Activated CD4-positive, alpha-beta T cell treated with anti-CD3 and anti-CD28 coated beads, Interleukin-2, amount 50 U/mL, for 48 hours (primary cell): ENCODE data around the gene WDR19.
"Not testable (repeated sequence)": the region's sequence is repeated elsewhere in the genome, so short reads cannot be mapped to it uniquely, and the experiment has no call there.

Source experiments
- DNase-seq, 2 experiments: peaks; one replicate each; pipeline ENCODE4 v3.0.0-alpha.2; 2020

The WDR19 gene

DNA sequence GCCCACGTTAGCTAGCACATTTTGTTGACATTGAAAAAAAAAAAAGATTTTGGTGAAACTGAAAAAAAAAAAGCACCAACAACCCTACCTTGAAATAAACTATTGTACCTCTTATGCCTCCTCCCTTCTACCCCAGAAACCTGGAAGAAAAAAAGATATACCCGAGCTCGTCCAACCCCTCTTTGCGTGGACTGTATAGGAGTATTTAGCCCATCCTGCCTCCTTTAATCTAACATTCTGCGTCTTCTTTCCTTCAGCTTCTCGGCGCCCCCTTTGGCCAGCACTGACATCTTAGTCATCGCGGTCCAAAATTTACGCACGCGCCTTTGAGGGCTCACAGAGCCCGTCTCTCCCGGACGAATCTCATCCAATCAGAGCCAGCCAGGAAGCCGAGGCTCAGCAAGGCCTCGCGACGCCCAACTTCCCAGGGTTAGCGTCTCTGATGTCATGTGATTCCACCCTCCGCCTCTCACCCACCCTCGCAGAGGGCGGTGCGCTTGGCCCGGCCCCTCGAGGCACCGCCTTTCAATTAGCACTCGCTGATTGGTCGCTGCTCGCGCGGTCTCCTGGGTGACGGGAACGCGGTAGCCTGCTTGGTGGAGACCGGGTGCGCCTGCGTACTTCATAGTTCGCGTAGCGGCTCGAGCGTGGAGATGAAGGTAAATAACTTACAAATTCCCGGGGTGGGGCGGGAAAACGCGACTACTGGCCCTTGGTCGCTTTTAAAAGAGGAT, at the start of gene WDR19:
TSS of gene WDR19 (plus strand) at position 625 of the 734 bp plus-strand sequence. CDS start at position 654, 29 bp downstream.
- DNase-seq = peak; percentile 98 to 99

DNA sequence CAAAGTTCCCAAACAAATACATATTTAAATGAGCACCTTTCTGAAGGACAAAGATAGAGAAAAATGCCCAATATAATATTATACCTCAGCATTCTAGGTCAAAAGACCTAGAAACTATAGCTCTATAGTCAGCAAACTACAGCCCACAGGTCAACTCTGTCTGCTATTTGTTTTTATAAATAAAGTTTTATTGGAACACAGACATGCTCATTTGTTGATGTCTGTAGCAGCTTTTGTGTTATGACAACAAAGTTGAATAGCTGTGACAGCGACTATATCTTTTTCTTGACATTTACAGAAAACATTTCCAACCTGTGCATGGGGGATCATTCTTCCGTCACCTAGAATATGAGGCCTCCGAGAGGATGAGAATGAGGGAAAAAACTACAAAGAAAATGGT, 48.7 kb upstream of the WDR19 start:
- DNase-seq = no peak

DNA sequence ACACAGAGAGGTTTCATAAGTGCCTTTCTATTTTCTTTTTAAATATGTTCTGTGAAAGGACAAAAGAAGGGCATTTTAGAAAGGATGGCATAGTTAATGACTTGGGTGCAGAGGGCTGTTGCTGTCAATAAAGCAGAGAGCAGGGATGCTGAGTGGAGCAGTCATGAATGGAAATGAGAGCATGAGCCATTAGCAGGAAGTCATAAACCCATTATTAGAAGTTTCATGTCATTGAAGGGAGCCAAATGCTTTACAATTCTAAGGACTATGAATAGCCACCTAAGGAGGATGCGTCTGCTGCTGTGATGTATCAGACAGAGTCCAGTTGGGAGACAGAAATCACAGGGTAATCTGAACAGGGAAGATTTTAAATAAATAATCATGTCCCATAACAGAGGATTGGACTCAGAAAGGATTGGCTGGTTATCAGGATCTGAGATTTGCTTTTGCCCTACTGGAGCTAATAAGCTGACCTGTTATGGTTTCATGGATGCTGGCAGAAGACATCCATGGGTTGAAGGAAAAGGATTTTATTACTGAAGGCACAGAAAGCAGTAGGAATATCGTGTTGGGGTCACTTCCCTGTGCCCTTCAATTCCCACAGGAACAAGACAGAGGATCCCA, 47.5 kb upstream of the WDR19 start:
- no peak for DNase-seq

DNA sequence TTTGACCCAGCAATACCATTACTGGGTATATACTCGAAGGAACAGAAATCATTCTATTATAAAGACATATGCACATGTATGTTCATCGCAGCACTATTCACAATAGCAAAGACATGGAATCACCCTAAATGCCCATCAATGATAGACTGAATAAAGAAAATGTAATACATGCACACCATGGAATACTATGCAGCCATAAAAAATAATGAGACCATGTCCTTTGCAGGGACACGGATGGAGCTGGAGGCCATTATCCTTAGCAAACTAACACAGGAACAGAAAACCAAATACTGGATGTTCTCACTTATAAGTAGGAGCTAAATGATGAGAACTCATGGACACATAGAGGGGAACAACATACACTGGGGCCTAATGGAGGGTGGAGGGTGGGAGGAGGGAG, 44.1 kb upstream of the WDR19 start:
- not testable (repeated sequence) for DNase-seq

DNA sequence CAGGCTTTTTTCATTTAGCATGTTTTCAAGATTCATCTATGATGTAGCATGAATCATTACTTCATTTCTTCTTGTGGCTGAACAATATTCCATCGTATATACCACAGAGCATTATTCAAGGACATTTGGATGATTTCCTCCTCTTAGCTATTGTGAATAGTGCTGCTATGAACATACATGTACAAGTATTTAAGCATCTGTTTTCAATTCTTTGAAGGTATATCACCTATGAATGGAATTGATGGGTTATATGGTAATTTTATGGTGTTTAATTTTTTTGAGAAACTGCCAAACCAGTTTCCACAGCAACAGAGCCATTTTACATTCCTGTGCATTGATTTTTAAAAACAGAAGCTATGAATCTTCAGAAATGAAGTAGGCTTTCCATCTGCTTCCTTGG, 36.1 kb upstream of the WDR19 start:
- no peak for DNase-seq

DNA sequence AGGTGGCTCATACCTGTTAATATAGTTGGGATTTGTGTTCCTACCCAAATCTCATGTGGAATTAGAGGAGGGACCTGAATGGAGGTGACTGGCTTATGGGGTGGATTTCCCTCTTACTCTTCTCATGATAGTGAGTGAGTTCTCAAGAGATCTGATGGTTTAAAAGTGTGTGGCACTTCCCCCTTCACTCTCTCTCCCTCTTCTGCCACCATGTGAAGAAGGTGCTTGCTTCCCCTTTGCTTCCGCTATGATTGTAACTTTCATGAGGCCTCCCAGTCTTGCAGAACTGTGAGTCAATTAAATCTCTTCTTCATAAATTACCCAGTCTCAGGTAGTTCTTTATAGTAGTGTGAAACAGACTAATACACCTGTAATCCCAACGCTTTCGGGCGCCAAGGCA, 28.3 kb upstream of the WDR19 start:
- DNase-seq = no peak

DNA sequence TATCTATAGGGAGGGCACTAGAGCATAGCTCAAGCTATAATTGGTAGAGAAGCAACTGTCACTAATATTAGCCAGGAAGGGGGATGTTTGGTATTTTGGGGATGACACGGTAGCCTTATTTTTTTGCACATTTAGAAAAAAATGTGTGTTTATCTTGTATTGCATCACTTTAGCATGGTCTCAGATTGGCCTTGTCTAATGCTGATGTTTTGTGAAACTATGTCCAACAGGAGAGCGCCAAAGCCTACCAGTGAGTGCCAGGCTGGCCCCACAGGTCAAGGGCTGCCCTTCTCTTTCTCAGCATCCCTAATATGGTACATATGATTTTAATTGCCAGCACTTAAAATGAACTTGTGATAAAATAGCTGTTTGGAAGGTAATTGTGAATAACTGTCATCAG, 24.8 kb upstream of the WDR19 start:
- DNase-seq = no peak

DNA sequence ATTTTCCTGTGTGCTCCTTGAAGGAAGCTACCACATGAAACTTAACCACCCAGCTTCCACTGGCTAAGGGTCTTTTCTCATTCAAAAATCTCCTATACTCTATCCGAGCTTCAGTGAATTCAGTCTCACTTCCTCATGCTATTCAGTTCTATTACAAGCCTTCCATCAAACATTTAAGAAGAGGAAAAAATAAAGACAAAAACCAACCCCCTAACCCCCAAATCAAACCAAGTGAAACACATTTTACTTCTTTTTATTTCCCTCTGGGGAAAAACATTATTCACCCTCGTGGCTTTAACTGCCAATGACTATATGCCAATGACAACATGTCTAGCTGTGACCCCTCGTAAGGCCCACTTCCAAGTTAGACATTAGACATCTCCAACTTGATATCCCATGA, 16.2 kb upstream of the WDR19 start:
- no peak for DNase-seq

DNA sequence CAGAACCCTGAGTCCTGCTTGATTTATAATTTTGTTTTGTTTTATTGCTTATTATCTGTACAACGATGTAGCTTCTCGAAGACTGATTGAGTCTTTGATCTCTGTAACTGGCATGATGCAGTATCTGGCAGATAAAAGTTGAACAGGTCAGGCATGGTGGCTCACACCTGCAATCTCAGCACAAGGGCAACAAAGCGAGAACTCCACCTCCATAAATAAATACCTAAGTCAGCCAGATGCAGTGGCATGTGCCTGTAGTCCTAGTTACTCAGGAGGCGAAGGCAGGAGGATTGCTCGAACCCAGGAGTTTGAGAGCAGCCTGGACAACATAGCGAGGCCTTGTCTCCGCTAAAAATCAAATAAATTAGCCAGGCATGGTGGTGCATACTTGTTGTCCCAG, 15.7 kb upstream of the WDR19 start:
- DNase-seq = no peak

DNA sequence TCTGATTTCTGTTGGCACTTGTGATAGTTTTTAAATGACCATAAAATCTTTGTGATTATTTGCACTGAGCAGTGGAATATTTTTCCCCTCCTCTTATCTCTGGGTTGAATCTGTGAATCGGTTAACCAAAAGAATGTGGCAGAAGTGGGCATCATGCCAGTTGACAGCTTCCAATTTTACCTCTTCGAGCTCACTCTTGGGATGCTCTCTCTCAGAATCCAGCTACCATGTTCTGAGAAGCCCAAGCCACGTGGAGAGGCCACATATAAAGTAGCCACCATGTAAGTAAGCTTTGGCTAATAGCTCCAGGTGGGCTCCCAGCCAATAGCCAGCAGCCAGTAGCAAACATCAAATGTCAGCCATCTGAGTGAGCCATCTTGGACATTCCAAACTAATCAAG, 12.9 kb upstream of the WDR19 start:
- no peak for DNase-seq

DNA sequence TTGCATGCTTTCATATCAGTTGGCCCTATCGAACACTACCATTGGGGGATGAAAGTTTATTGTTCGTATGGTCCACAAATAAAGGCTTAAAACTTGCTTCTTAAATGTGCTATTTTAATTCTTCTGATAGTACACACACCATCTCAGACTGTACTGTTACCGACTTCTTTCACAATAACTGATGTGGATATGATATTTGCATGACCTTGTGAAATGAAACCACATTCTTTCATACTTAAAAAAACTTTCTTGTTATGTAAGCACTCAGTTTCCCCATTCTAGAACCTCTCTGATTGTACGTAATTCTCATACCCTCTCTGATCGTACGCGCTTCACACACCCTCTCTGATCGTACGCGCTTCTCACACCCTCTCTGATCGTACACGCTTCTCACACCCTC, 12.0 kb upstream of the WDR19 start:
- no peak for DNase-seq

DNA sequence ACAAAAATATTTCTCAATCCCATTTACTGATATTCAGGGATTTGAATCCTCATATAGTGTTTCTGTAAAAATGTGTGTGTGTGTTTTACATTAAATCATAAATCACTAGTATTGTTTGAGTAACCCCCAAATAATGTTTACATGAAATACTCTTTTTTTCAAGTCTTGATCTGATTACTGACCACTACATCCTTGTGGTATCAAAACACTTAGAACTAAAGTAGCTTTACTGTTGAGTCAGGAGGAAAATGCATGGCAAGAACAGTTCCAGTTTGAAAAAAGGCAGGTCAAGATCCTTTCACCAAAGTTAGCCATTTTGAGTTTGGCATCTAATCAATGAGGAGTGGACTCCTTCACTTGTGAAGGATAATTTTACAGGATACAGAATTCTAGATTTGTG, 3.6 kb upstream of the WDR19 start:
- DNase-seq = no peak

DNA sequence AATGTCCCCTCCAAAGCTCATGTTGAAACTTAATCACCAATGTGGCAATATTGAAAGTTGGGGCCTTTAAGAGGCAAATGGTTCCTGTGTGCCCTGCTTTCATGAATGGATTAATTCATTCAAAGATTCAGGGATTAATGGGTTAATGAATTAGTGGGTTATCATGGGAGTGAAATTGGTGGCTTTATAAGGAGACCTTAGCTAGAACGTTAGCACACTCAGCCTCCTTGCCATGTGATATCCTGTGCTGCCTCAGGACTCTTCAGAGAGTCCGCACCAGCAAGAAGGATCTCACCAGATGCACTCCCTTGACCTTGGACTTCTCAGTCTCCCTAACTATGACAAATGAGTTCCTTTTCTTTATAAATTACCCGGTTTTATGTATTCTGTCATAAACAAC, 2.6 kb upstream of the WDR19 start:
- DNase-seq = no peak

DNA sequence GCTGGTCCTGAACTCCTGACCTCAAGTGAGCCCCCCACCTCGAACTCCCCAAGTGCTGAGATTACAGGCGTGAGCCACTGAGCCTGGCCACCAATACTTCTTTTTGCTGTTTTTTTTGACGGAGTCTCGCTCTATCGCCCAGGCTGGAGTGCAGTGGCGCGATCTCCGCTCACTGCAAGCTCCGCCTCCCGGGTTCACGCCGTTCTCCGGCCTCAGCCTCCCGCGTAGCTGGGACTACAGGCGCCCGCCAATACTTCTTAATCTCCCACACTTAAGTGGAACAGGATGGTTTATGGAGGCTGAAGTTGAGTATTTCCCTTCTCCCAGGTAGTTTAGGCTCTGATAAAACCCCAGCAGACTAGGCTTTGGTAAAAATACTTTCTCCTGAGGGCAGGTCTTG, 1.7 kb upstream of the WDR19 start:
- DNase-seq = not testable (repeated sequence)

DNA sequence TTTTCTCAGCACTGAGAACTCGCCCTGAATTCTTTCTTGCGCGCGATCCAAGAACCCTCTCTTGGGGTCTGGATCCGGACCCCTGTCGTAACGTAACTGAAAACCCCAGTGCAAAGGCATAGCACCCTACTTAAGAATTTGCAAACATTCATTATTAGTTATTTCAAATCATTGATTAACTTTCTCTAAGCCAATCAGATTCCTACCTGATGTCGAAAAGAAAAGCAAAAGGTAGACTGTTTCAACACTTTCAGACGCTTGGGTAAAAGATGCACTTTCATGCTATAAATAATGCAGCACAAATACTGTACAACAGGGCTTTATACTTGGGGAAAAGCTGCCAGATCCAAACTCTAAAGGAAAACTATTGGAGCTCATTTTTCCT, 817 bp upstream of the WDR19 start:
- no peak for DNase-seq

DNA sequence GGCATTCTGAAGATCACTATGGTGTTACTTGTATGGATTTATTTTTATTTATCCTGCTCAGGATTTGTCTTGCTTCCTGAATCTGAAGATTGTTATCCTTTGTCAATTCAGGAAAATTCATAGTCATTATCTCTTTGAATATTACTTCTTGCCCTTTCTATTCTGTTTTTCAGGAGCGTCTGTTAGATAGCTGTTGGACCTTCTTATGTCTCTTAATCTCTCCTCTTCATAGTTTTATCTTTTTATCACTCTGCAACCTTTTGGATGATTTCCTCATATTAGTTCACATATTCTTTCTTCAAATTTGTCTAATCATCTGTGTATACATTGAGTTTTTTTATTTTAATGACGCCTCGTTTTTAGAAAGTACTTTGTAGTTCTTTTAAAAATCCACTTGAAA, 19.6 kb downstream of the WDR19 start:
- no peak for DNase-seq

DNA sequence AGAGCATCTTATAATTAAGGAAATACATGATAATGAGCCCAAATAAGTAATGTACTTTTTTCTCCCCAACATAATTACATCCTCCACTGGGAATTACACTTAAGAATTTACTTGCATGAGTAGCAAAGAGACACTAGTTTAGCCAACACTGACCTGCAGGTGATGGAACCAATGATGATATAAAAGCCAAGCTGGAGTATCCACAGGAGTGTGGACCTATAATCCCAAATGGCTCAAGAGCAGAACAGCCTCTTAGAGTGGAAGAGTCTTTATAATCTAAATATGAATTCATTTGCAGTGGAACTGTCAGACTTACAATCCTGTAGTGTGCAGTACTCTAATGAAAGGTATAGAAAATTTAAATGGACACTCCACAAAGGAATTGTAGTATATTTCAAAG, 22.2 kb downstream of the WDR19 start:
- DNase-seq = no peak

DNA sequence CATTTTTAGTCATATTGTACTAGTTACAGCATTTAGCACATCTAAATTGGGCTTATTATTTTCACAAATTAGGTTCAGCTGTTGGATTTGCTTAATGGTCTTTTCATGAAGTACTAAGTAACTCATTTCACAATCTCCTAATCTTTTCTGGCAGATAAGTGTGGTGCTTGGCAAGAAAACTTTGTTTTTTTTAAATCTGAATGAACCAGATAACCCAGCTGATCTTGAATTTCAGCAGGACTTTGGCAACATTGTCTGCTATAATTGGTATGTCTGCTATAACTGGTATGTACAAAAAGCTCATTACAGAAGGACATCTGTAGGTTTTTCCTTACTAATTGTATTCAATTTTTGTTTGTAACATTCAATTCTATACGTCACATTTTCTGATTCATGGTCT, 22.7 kb downstream of the WDR19 start:
- DNase-seq = no peak

DNA sequence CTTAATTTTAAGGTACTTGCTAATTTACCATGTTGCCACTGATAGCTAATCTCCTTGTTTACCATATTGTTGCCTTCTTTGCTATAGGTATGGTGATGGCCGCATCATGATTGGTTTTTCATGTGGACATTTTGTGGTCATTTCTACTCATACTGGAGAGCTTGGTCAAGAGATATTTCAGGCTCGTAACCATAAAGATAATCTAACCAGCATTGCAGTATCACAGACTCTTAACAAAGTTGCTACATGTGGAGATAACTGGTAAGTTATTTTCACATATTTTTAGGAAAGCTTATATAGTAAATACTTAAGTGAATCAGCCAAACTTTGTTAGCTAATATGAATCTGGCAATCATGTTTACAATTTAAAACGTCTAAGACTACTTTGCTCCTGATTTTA, 23.1 kb downstream of the WDR19 start:
- no peak for DNase-seq

DNA sequence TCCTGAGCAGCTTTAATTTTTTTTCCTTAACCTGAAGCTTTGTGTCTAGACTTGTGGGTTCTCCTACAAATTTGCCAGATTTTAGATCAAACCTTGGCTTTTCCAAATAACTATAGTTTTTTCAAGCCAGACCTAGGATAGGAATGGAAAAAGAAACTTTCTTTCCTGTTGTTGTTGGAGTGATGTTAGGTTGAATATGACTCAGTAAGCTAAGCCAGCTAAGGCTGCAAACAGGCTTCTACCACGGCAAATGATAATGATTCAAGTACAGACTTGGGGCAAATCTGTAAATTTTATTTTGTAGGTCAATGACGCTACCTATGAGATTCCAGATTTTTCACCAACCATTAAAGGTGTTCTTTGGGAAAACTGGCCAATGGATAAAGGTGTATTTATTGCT, 45.6 kb downstream of the WDR19 start:
- no peak for DNase-seq

DNA sequence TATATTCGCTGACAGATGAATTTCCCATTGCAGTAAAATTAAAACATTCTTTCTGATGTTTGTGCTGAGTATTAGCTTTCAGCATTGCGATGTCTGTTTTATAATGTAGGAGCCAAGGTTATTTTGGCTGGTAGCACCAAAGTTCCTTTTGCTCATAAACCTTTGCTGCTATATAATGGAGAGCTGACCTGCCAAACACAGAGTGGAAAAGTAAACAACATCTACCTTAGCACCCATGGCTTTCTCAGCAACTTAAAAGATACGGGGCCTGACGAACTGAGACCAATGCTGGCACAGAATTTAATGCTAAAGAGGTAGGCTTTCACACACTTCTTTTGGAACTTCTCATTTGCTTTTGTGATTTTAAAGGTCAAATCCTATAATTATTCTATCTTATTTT, 46.0 kb downstream of the WDR19 start:
- no peak for DNase-seq

DNA sequence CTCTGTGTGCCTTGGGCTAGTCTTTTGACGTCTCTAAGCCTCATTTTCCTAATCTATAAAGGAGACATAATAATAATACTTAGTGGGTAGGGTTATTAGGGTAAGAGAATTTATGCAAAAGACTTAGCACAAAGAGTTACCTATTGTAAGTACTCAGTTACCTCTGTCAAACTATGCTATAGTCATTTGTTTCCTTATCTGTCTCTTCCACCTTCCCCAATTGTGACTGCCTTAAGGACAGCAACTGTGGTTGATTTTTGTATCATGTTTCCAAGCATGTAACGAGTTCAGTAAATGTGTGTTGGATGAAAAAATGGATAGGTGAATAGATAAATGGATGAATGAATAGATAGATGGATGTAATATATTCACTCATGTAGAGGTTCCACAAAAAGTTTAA, 48.1 kb downstream of the WDR19 start:
- no peak for DNase-seq

DNA sequence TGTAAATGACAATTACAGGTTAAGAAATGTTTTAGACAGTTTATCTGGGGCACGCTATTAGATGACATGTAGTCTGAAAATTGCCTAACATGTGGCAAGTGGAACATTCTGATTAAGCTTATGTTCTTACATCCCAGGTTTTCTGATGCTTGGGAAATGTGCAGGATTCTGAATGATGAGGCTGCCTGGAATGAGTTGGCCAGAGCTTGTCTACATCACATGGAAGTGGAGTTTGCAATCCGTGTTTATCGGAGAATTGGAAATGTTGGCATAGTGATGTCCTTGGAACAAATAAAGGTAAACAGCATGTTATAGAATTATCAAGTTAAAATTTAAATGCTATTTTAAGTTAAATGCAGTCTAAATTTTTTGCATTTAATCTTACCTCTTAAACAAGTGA, 49.3 kb downstream of the WDR19 start:
- DNase-seq = no peak

DNA sequence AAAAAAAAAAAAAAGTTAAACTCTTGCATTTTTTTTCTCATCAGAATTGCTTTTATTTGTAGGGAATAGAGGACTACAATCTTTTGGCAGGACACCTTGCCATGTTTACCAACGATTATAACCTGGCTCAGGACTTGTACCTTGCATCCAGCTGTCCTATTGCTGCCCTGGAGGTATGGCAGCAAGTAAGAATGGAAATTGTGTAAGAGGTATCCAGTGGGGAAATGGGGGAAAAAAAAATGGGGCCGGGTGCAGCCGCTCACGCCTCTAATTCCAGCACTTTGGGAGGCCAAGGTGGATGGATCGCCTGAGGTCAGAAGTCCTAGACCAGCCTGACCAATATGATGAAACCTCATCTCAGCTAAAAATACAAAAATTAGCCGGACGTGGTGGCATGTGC, 49.8 kb downstream of the WDR19 start:
- no peak for DNase-seq

DNA sequence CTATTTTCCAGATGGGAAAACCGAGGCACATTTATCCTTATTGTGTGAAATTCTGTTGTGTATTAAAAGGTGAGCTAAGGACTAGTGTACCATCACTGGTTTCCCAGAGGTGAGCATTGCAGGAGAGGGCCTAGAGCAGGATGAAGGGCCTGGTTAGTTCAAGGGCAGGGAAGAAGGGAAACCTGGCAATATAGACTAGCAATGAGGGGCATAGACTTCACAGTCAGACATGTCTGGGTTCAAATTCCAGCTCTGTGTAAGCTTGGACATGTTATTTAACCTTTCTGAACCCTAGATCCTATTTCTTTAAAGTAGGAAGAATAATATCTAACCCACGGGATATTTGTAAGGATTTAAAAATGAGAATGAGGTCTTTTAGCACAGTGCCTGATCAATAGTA, 50.8 kb downstream of the WDR19 start:
- no peak for DNase-seq
